ENCODE measurements around the gene SWSAP1. TPM values are rescaled to one million over a fixed set of nuclear protein-coding genes. Genes with fewer than 3 reads are reported as not detected.

The SWSAP1 gene
- total RNA-seq, 1 experiment from 2014 or later: 4.8 TPM

GRCh38 chr19:11359421-11359820, 15.0 kb upstream of the SWSAP1 start:
- peak; percentile 61 to 77 for DNase-seq
- Histone ChIP-seq H3K27me3 (ENCODE audit: insufficient read depth, low read depth) (no peaks in the 10 kb centered on the region), H3K9me3 (ENCODE audit: insufficient read depth, low read depth) (no peaks in the 10 kb centered on the region), H3K4me2 (no peak overlapping the region; the same call in 1 of the 2 replicates), H3K27ac (no peak overlapping the region), H3F3A (ENCODE audit: insufficient read depth, low read depth) (peaks cover 30% of the 10 kb centered on the region; the same call in 1 of the 2 replicates), H3K4me3 (no peak overlapping the region), H2AFZ (no peak overlapping the region), H3K4me1 (replicated peaks; ENCODE audit: insufficient read depth) (peaks cover 25% of the 10 kb centered on the region), H3K36me3 (ENCODE audit: low read depth) (peaks cover 5% of the 10 kb centered on the region; the same call in 1 of the 2 replicates), H3K79me2 (ENCODE audit: low read depth) (peaks cover 7% of the 10 kb centered on the region), H4K20me1 (ENCODE audit: insufficient read depth) (peaks cover 6% of the 10 kb centered on the region), H3K9me2 (ENCODE audit: insufficient read depth) (no peaks in the 10 kb centered on the region)
- ChIA-PET CTCF (no interaction called here), POLR2A (ENCODE audit: unreplicated experiment) (no interaction called here)
- intact Hi-C loops (cut with micrococcal nuclease; ENCODE audit: unreplicated experiment): no loop called here
- TF ChIP-seq EZH2 (IDR thresholded peaks at IDR 0.05; ENCODE audit: low read depth): no peak
- no peak for TF ChIP-seq CTCF (conservative IDR thresholded peaks at IDR 0.05)
- no TSS peak for BruUV-seq (replicated peaks)

- peaks cover 15% of the 10 kb centered on the region for H3K4me1 ChIP-seq (replicated peaks; ENCODE audit: insufficient read depth)
- POLR2A ChIA-PET (ENCODE audit: unreplicated experiment): interaction anchor here (0.6 kb wide), 1 partner anchor 709 kb away, joined by 5 read pairs; no protein-coding TSS in a partner anchor
- no peaks in the 10 kb centered on the region for H3K27me3 ChIP-seq (ENCODE audit: insufficient read depth, low read depth)
- no peak overlapping the region for H3K4me3 ChIP-seq
- H3K4me2 ChIP-seq: no peak overlapping the region
- peaks cover 11% of the 10 kb centered on the region; the same call in 1 of the 2 replicates for H3K36me3 ChIP-seq (ENCODE audit: low read depth)
- H3K9me3 ChIP-seq (ENCODE audit: insufficient read depth, low read depth): no peaks in the 10 kb centered on the region
- H3F3A ChIP-seq (ENCODE audit: insufficient read depth, low read depth): peaks cover 32% of the 10 kb centered on the region; the same call in 1 of the 2 replicates
- intact Hi-C loops (cut with micrococcal nuclease; ENCODE audit: unreplicated experiment): no loop called here
- no TSS peak for BruUV-seq (replicated peaks)
- H2AFZ ChIP-seq: no peak overlapping the region
- DNase-seq: no peak
- peaks cover 1% of the 10 kb centered on the region; the same call in 1 of the 2 replicates for H3K79me2 ChIP-seq (ENCODE audit: low read depth)
- H3K9me2 ChIP-seq (ENCODE audit: insufficient read depth): no peaks in the 10 kb centered on the region
- no peak for TF ChIP-seq CTCF (conservative IDR thresholded peaks at IDR 0.05)
- no peak for TF ChIP-seq EZH2 (IDR thresholded peaks at IDR 0.05; ENCODE audit: low read depth)
- CTCF ChIA-PET: no interaction called here
- H4K20me1 ChIP-seq (ENCODE audit: insufficient read depth): peaks cover 2% of the 10 kb centered on the region; the same call in 1 of the 2 replicates
- H3K27ac ChIP-seq: no peak overlapping the region
Measured at GRCh38 chr19:11361037-11361770, 13.3 kb upstream of the SWSAP1 start.

GRCh38 chr19:11361771-11362731, 12.4 kb upstream of the SWSAP1 start:
- H3F3A ChIP-seq (ENCODE audit: insufficient read depth, low read depth): peaks cover 32% of the 10 kb centered on the region; the same call in 1 of the 2 replicates
- H3K36me3 ChIP-seq (ENCODE audit: low read depth): peaks cover 11% of the 10 kb centered on the region; the same call in 1 of the 2 replicates
- no peak overlapping the region for H3K4me3 ChIP-seq
- peaks cover 13% of the 10 kb centered on the region for H3K4me1 ChIP-seq (replicated peaks; ENCODE audit: insufficient read depth)
- H2AFZ ChIP-seq: no peak overlapping the region
- no peaks in the 10 kb centered on the region; the same call in 1 of the 2 replicates for H4K20me1 ChIP-seq (ENCODE audit: insufficient read depth)
- no peak overlapping the region for H3K4me2 ChIP-seq
- no peak overlapping the region for H3K27ac ChIP-seq
- TF ChIP-seq CTCF (conservative IDR thresholded peaks at IDR 0.05) (no peak), EZH2 (IDR thresholded peaks at IDR 0.05; ENCODE audit: low read depth) (no peak)
- no TSS peak for BruUV-seq (replicated peaks)
- no peaks in the 10 kb centered on the region for H3K27me3 ChIP-seq (ENCODE audit: insufficient read depth, low read depth)
- no peaks in the 10 kb centered on the region for H3K9me2 ChIP-seq (ENCODE audit: insufficient read depth)
- ChIA-PET CTCF (no interaction called here), POLR2A (ENCODE audit: unreplicated experiment) (no interaction called here)
- intact Hi-C loops (cut with micrococcal nuclease; ENCODE audit: unreplicated experiment): no loop called here
- no peaks in the 10 kb centered on the region for H3K79me2 ChIP-seq (ENCODE audit: low read depth)
- no peak for DNase-seq
- no peaks in the 10 kb centered on the region for H3K9me3 ChIP-seq (ENCODE audit: insufficient read depth, low read depth)
